A549 (cell line): Measurements from ENCODE around the gene HAO2. TPM values are rescaled to one million over a fixed set of nuclear protein-coding genes. Genes with fewer than 3 reads are reported as not detected.

Experiments used
- ATAC-seq, 2 experiments: fragments of 200-7000 bp in 1 of 2; fragments of >200 bp in 1 of 2; cut with Nextera tagmentation in 1 of 2; cut with Tn5 transposase in 1 of 2; 3 replicates each; pipeline versions ENCODE4 v1.8.0 to v1.9.1; 2018 to 2020; ENCODE audit warnings: mild to moderate bottlenecking in 1 of 2, moderate library complexity in 1 of 2
- CTCF ChIA-PET: fragments of 300-600 bp; sonication (Branson Sonifier 250); formaldehyde crosslinking; extraction: SDS; loops from one replicate; lab custom pipeline; 2021; ENCODE audit warnings: antibody characterized with exemption, inconsistent platforms; lab: Yijun Ruan, JAX
- POLR2A ChIA-PET: fragments of 350-600 bp; formaldehyde crosslinking; extraction: SDS; loops from one replicate; lab custom pipeline; 2021; ENCODE audit warnings: antibody characterized with exemption, inconsistent platforms; lab: Yijun Ruan, JAX
- DNase-seq, 2 experiments: peaks; one replicate each; pipeline versions ENCODE4 v3.0.0 to v3.0.0-alpha.2; 2011 to 2016; ENCODE audit warnings: low read depth in 1 of 2, low spot score in 1 of 2
- FAIRE-seq: peaks from 2 replicates; lab custom pipeline; 2011; peaks lifted over from hg19 to GRCh38; lab: Jason Lieb, UNC
- H3K27ac ChIP-seq, 2 experiments: fragments of >200 bp; sonication (Bioruptor Twin); formaldehyde crosslinking; 3 replicates each; pipeline ENCODE4 v1.5.1; 2016 to 2017
- H3K4me1 ChIP-seq: fragments of >200 bp; sonication (Bioruptor Twin); formaldehyde crosslinking; 3 replicates; pipeline ENCODE4 v1.6.1; 2016
- H3K4me2 ChIP-seq: fragments of >200 bp; sonication (Bioruptor Twin); formaldehyde crosslinking; 3 replicates; pipeline ENCODE4 v1.6.1; 2016
- H3K4me3 ChIP-seq: fragments of >200 bp; sonication (Bioruptor Twin); formaldehyde crosslinking; 3 replicates; pipeline ENCODE4 v1.5.1; 2016
- H3K9me3 ChIP-seq: fragments of >200 bp; sonication (Bioruptor Twin); formaldehyde crosslinking; 3 replicates; pipeline ENCODE4 v1.6.1; 2016
- BCL3 ChIP-seq: fragments of >200 bp; sonication (Bioruptor Twin); formaldehyde crosslinking; IDR thresholded peaks from 3 replicates; pipeline ENCODE4 v1.6.1; 2016
- BHLHE40 ChIP-seq: IDR thresholded peaks from 2 replicates; pipeline ENCODE4 v1.6.1; 2012; ENCODE audit warnings: low read depth, low read length, inconsistent platforms
- CBX8 ChIP-seq: fragments of 200-600 bp; sonication (generic); IDR thresholded peaks from 2 replicates; pipeline ENCODE4 v1.6.1; 2016
- CHD2 ChIP-seq: fragments of 150-350 bp; IDR thresholded peaks from 2 replicates; pipeline ENCODE4 v1.6.1; 2014; ENCODE audit warnings: low read length; ENCODE audit not compliant: partially characterized antibody
- CHD4 ChIP-seq: fragments of 200-600 bp; sonication (generic); IDR thresholded peaks from 2 replicates; pipeline ENCODE4 v1.6.1; 2016; ENCODE audit warnings: antibody characterized with exemption, mild to moderate bottlenecking, borderline replicate concordance
- ELK1 ChIP-seq: fragments of 150-350 bp; IDR thresholded peaks from 2 replicates; pipeline ENCODE4 v1.6.1; 2014; ENCODE audit warnings: low read depth, mild to moderate bottlenecking, low read length
- EP300 ChIP-seq, 2 experiments: fragments of >200 bp; sonication (Bioruptor Twin); formaldehyde crosslinking; IDR thresholded peaks; 2 replicates in 1 of 2; 3 replicates in 1 of 2; pipeline ENCODE4 v1.6.1; 2016 to 2017
- ESRRA ChIP-seq: fragments of 150-350 bp; IDR thresholded peaks from 2 replicates; pipeline ENCODE4 v1.6.1; 2014; ENCODE audit warnings: mild to moderate bottlenecking, low read length, borderline replicate concordance
- FOXS1 ChIP-seq: fragments of 250-450 bp; sonication (Bioruptor Pico); IDR thresholded peaks from 2 replicates; pipeline ENCODE4 v1.5.0; 2020; ENCODE audit warnings: mild to moderate bottlenecking, moderate library complexity
- GATA3 ChIP-seq: IDR thresholded peaks from 2 replicates; pipeline ENCODE4 v1.6.1; 2012; ENCODE audit warnings: borderline replicate concordance
- HES2 ChIP-seq: fragments of >200 bp; sonication (Bioruptor Twin); formaldehyde crosslinking; IDR thresholded peaks from 2 replicates; pipeline ENCODE4 v1.6.1; 2016
- HMGXB4 ChIP-seq: fragments of 250-450 bp; sonication (Bioruptor Pico); IDR thresholded peaks from 2 replicates; pipeline ENCODE4 v1.5.0; 2021; ENCODE audit warnings: mild to moderate bottlenecking, moderate library complexity, borderline replicate concordance
- HOXA7 ChIP-seq: fragments of 250-450 bp; sonication (Bioruptor Pico); IDR thresholded peaks from 2 replicates; pipeline ENCODE4 v1.5.0; 2020; ENCODE audit warnings: mild to moderate bottlenecking, moderate library complexity
- MAZ ChIP-seq: fragments of 150-350 bp; IDR thresholded peaks from 2 replicates; pipeline ENCODE4 v1.6.1; 2014; ENCODE audit warnings: antibody characterized with exemption, low read depth, low read length, borderline replicate concordance
- NFE2L2 ChIP-seq: fragments of 150-350 bp; conservative IDR thresholded peaks from 2 replicates; pipeline ENCODE4 v1.6.1; 2014; ENCODE audit warnings: low read length
- NPAS2 ChIP-seq: fragments of 250-450 bp; sonication (Bioruptor Pico); IDR thresholded peaks from 2 replicates; pipeline ENCODE4 v1.8.0; 2022; ENCODE audit warnings: mild to moderate bottlenecking, moderate library complexity, borderline replicate concordance
- PHF8 ChIP-seq: fragments of 200-600 bp; sonication (generic); IDR thresholded peaks from 2 replicates; pipeline ENCODE4 v1.6.1; 2016; ENCODE audit warnings: low read depth, mild to moderate bottlenecking, antibody characterized with exemption, moderate library complexity, borderline replicate concordance
- POLR2AphosphoS2 ChIP-seq: conservative IDR thresholded peaks from 2 replicates; pipeline ENCODE4 v1.6.1; 2012; ENCODE audit warnings: low read length, improper control_type of control experiment, inconsistent platforms
- RAD21 ChIP-seq, 2 experiments: fragments of >200 bp in 1 of 2; sonication (Bioruptor Twin) in 1 of 2; formaldehyde crosslinking in 1 of 2; IDR thresholded peaks in 1 of 2; conservative IDR thresholded peaks in 1 of 2; 2 replicates in 1 of 2; 3 replicates in 1 of 2; pipeline ENCODE4 v1.6.1; 2012 to 2018; ENCODE audit warnings: inconsistent platforms in 1 of 2
- RARB ChIP-seq: fragments of 250-450 bp; sonication (Bioruptor Pico); IDR thresholded peaks from 2 replicates; pipeline ENCODE4 v1.8.0; 2021; ENCODE audit warnings: mild to moderate bottlenecking, moderate library complexity
- REST ChIP-seq: fragments of 200-600 bp; sonication (generic); IDR thresholded peaks from 2 replicates; pipeline ENCODE4 v1.6.1; 2016; ENCODE audit warnings: antibody characterized with exemption, mild to moderate bottlenecking, moderate library complexity
- RNF2 ChIP-seq: fragments of 200-600 bp; sonication (generic); IDR thresholded peaks from 2 replicates; pipeline ENCODE4 v1.6.1; 2016; ENCODE audit warnings: low read depth, mild to moderate bottlenecking, antibody characterized with exemption, moderate library complexity, borderline replicate concordance
- SMC3 ChIP-seq: fragments of >200 bp; sonication (Bioruptor Twin); formaldehyde crosslinking; IDR thresholded peaks from 3 replicates; pipeline ENCODE4 v1.6.1; 2018; ENCODE audit warnings: inconsistent platforms
- SREBF2 ChIP-seq: fragments of 450-650 bp; IDR thresholded peaks from 2 replicates; pipeline ENCODE4 v1.6.1; 2014; ENCODE audit warnings: mild to moderate bottlenecking, moderate library complexity
- TFCP2L1 ChIP-seq: fragments of 250-450 bp; sonication (Bioruptor Pico); IDR thresholded peaks from 2 replicates; pipeline ENCODE4 v1.5.0; 2021; ENCODE audit warnings: mild to moderate bottlenecking
- USF2 ChIP-seq: fragments of 450-650 bp; IDR thresholded peaks from 2 replicates; pipeline ENCODE4 v1.6.1; 2014; ENCODE audit warnings: antibody characterized with exemption
- ZC3H11A ChIP-seq: fragments of 450-650 bp; IDR thresholded peaks from 2 replicates; pipeline ENCODE4 v1.6.1; 2014; ENCODE audit warnings: antibody characterized with exemption, mild to moderate bottlenecking
- ZFP36 ChIP-seq: fragments of 450-650 bp; IDR thresholded peaks from 2 replicates; pipeline ENCODE4 v1.6.1; 2014; ENCODE audit warnings: borderline replicate concordance; ENCODE audit not compliant: partially characterized antibody
- WGBS: methylation state at CpG from one replicate; pipeline ENCODE4 v1.1.6; 2017; ENCODE audit errors: missing lambda C conversion rate; 5-methylcytosine and 5-hydroxymethylcytosine counted together
- polyA plus RNA-seq, 4 experiments: library from polyadenylated mRNA; depleted of rRNA in 3 of 4; stranded (reverse); fragments of >200 nt; fragmentation: RNase III in 1 of 4; extraction: RNeasy Plus Mini Kit Qiagen cat#74134 plus additional on column Dnase treatment in 1 of 4; gene quantifications; 2 replicates in 3 of 4; 3 replicates in 1 of 4; pipeline ENCODE4 v1.2.3, GENCODE V29; 2011 to 2017

Gene HAO2
- polyA plus RNA-seq, 2 of the 4 experiments (the other 2 are of a cell fraction), result 0.05 to 0.10 TPM

- DNase-seq (no peak), ATAC-seq (no peak), FAIRE-seq (no peak)
- Histone ChIP-seq H3K4me3 (no peak overlapping the region), H3K4me1 (no peaks in the 10 kb centered on the region), H3K9me3 (no peaks in the 10 kb centered on the region), H3K4me2 (no peak overlapping the region), H3K27ac (no peak overlapping the region)
- no peak for TF ChIP-seq USF2
- TF ChIP-seq POLR2AphosphoS2, result no peak
- TF ChIP-seq REST, result no peak
- TF ChIP-seq NPAS2, result no peak
- TF ChIP-seq ELK1, result no peak
- TF ChIP-seq PHF8, result no peak
- no peak for TF ChIP-seq CBX8
- no peak for TF ChIP-seq HOXA7 (CRISPR knock-in tag)
- no peak for TF ChIP-seq NFE2L2
- TF ChIP-seq BCL3, result no peak
- no peak for TF ChIP-seq SMC3
- no peak for TF ChIP-seq CHD4
- TF ChIP-seq SREBF2, result no peak
- TF ChIP-seq EP300 (IDR thresholded peaks at IDR 0.05), result no peak
- TF ChIP-seq RARB (CRISPR knock-in tag), result no peak
- TF ChIP-seq HMGXB4 (CRISPR knock-in tag), result no peak
- no peak for TF ChIP-seq TFCP2L1 (CRISPR knock-in tag)
- CTCF ChIA-PET, result interaction anchor here (1.0 kb wide), 1 partner anchor 23 kb away, joined by 3 read pairs; no protein-coding TSS in a partner anchor
- POLR2A ChIA-PET, result no interaction called here
These were observed 27.7 kb upstream of the HAO2 start for GRCh38 chr1:119340861-119341261.

GRCh38 chr1:119341372-119341947 is 27.1 kb upstream of the HAO2 start:
- no peaks in the 10 kb centered on the region for H3K9me3 ChIP-seq
- ChIA-PET CTCF (interaction anchor here (1.0 kb wide), 1 partner anchor 24 kb away, joined by 3 read pairs; no protein-coding TSS in a partner anchor), POLR2A (no interaction called here)
- WGBS, result 52% methylated on average over 5 of the region's 5 CpGs
- DNase-seq (no peak), FAIRE-seq (no peak), ATAC-seq (no peak)
- H3K4me1 ChIP-seq, result no peaks in the 10 kb centered on the region
- no peak overlapping the region for H3K4me3 ChIP-seq
- H3K27ac ChIP-seq, result no peak overlapping the region
- no peak overlapping the region for H3K4me2 ChIP-seq
- TF ChIP-seq CHD2 (no peak), MAZ (no peak), HES2 (no peak), USF2 (no peak), ZC3H11A (no peak), FOXS1 (CRISPR knock-in tag) (no peak), BHLHE40 (no peak), ZFP36 (no peak), RNF2 (no peak), ESRRA (no peak), GATA3 (no peak), RAD21 (conservative IDR thresholded peaks at IDR 0.05 in 1 of 2, IDR thresholded peaks at IDR 0.05 in 1 of 2) (no peak)
